Body of pancreas (tissue), 4 donors: ENCODE data around the gene SLCO3A1.

Source experiments
- CTCF ChIP-seq, 7 experiments: fragments of 450-650 bp in 4 of 7; fragments of 200-600 bp in 3 of 7; sonication (generic) in 3 of 7; IDR thresholded peaks; one replicate each; pipeline ENCODE4 v1.5.1; 2016 to 2019; ENCODE audit warnings: antibody characterized with exemption in 7 of 7
- POLR2A ChIP-seq, 3 donors: fragments of 450-650 bp; IDR thresholded peaks; one replicate each; pipeline ENCODE4 v1.6.1; 2016; ENCODE audit warnings: antibody characterized with exemption in 3 of 3, mild to moderate bottlenecking in 2 of 3

GRCh38 chr15:91912336-91912735 lies 58.8 kb downstream of the SLCO3A1 start:
- no peak for TF ChIP-seq CTCF (IDR thresholded peaks at IDR 0.05)
- no peak for TF ChIP-seq POLR2A (IDR thresholded peaks at IDR 0.05)
